Activated CD8-positive, alpha-beta memory T cell treated with anti-CD3 and anti-CD28 coated beads for 24 hours (primary cell): ENCODE measurements around the gene RAPGEF4.
"Not testable (repeated sequence)": the region's sequence is repeated elsewhere in the genome, so short reads cannot be mapped to it uniquely, and the experiment has no call there.

ENCODE experiments used
- DNase-seq: peaks from one replicate; pipeline ENCODE4 v3.0.0-alpha.2; 2020

The RAPGEF4 gene

GRCh38 chr2:172775319-172775718, 39.7 kb downstream of the RAPGEF4 start:
- DNase-seq = no peak

DNA sequence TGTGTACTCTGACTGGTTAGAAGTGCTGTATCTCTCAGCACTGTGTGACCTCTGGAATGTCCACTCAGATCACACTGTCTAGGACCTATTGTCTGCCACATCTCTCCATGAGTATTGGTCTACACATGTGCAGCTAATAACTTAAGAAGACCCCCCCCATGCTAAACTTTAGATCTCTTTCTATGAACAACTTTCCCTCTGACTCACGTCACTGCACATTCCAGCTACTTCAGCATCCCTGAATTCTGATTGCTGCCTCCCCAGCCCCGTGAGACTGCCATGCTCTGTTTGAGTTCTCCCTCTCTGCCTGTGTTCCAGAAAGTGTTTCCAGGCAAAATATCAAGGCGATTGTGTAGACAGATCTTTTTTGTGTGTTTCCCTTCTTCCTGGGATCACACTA, 41.8 kb downstream of the RAPGEF4 start:
- DNase-seq = no peak

- DNase-seq = no peak
Observed at GRCh38 chr2:172782506-172783164, 47.0 kb downstream of the RAPGEF4 start.

DNA sequence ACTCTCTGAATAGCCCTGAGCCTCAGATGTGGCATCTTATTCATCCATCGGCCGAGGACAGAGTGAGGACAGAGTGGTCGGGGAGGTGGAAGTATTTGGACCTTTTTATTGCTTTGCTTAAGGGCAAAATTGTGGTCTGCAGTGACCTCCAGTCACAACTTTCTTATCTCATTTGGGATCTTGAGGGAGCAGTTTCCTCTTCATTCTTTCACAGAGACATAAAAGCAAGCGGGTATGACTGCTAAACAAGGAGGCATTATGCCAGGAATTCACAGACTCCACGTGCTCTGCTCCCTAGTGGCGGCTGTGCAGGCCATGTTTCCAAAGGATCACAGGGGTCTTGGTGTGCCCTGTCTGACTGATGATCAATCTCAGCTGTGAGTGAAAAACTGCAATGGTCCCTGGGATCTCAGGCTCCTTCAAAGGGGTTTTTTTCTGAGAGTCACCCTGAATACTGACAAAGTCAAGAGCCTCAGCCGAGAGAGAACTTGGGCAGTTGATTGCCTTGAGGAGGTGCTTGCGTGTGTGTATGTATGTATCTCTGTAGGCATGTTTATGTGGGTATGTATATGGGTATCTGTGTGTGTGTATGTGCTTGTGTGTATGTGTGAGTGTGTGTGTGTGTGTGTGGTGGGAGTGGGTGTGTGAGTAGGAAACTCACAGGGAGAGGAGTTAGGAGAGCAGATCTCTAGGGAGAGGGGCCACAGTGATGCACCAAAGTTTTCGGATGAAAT, 47.7 kb downstream of the RAPGEF4 start:
- no peak for DNase-seq

DNA sequence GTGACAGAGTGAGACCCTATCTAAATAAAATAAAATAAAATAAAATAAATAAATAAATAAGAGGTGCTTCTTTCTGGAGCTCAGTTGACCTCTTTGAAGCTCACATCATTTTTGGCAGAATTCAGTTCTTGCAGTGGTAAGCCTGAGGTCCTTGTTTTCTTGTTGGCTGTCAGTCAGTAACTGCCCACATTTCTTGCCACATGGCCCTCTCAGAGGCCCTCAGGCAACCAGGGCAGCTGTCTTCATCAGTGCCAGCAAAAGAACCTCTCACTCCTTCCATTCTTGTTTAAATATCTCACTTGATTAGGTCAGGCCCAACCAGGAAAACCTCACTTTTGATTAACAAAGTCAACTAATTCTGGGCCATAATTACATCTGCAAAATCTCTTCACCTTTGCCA, 53.2 kb downstream of the RAPGEF4 start:
- no peak for DNase-seq

- DNase-seq = no peak
Observed at GRCh38 chr2:172790404-172790803, 54.8 kb downstream of the RAPGEF4 start.

DNA sequence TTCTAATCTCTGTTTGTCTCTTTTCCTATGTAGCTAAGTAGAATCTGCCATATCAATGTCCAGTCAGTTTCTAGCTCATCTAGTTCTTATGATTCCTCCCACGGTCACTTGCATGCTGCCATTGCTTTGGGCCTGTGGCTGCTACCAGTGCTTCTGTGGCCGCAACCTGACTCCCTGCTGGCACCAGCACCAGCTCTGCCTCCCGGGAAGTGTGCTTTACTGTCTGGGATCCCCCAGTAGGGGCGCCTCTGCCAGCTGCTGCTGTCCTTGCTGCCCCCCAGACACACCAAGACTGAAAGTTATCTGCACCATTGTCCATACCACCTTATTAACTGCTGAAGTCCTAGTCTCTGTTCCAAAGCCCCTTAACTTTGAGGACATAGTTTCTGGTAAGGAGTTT, 56.3 kb downstream of the RAPGEF4 start:
- DNase-seq = no peak

DNA sequence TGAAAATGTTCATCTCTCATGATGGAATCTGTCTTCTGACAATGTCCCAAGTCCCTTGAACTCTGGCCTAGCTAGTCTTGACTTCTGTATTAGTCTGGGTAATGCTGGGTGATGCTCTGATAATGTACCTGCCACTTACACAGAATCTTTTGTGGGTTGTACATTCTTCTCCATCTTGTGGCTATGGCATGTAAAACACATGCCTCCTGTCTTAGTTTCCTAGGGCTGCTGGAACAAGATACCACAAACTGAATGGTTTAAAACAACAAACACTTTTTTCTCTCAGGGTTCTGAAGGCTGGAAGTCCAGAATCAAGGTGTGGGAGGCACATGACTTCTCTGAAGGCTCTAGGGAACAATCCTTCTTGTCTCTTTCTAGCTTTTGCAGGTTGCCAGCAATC, 57.1 kb downstream of the RAPGEF4 start:
- no peak for DNase-seq

GRCh38 chr2:172803308-172803707, 67.7 kb downstream of the RAPGEF4 start:
- DNase-seq = not testable (repeated sequence)

GRCh38 chr2:172804423-172804822, 68.8 kb downstream of the RAPGEF4 start:
- DNase-seq = no peak

DNA sequence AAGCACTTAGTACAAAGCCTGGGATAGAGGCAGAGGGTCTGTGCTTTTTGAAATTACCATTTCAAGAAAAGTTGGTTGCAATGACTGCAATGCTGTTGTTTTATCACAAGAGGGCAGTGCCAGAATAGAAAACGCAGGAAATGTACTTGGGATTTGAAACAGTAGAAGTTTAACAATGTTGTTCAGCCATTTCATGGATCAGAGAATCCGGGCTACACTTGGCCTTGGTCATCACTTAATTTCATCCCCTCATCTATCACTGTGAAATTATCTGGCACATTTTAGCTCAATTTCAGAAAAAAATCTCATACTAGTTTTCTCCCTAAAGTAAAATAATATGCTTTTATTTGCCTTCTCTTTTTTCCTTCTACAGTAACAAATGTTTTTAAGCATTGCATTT, 70.8 kb downstream of the RAPGEF4 start:
- DNase-seq = no peak

- no peak for DNase-seq
Observed at GRCh38 chr2:172806996-172807395, 71.4 kb downstream of the RAPGEF4 start.

GRCh38 chr2:172808156-172808555, 72.5 kb downstream of the RAPGEF4 start:
- DNase-seq = no peak

DNA sequence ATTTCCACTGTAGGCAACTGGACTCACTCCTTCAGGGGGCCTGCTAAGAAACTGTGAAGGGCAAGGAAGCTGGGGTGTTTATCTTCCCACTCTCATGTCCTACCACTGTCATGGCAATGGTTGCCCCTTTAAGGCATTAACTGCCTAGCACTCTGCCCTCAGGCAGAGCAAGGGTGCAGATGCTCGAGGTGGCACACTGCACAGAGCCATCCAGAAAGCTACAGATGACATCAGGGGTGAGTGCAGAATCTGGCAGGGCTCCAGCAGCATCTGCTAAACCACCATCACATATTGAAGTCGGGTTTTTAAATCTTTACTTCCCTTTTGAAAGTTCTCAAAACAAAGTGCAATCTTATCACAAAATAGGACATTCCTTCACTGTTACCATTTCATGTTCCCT, 75.4 kb downstream of the RAPGEF4 start:
- DNase-seq = no peak

GRCh38 chr2:172812158-172812744, 76.6 kb downstream of the RAPGEF4 start:
- DNase-seq = no peak

DNA sequence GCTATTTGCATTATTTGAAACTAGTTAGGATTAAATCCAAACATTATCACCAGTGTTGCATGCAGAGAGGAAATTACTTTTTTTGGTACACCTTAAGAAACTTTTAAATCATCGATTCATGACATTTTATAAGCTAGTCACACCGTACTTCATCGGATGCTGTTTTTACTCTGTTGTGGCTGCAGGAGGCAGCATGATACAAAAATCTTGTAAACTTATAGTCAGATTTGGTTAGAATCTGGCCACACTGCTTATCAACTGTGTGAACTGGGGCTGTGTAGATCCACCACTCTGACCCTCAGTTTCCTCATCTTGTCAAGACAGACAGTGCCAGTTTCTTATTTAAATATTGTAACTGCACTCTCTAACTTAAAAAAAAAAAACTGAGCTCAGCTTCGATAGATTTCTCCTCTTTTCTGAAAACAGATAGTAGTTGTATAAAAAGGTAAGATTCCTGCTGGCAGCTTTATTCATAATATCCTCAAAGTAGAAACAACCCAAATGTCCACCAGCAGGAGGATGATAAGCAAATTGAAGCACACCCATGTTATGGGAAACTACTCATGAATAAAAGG, 77.8 kb downstream of the RAPGEF4 start:
- no peak for DNase-seq

DNA sequence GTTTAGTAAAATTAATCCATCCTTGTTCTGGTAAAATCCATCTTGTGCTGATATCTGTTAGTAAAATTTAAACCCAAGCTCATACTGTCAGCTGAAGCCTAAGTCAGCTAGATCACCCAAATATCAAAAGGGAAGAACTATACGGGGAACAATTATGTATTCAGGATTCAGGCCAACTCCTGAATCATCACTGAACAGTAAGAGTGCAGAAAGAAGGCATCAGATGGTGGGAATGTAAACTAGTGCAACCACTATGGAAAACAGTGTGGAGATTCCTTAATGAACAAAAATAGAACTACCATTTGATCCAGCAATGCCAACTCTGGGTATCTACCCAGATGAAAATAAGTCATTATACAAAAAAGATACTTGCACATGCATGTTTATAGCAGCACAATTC, 81.8 kb downstream of the RAPGEF4 start:
- DNase-seq = no peak

DNA sequence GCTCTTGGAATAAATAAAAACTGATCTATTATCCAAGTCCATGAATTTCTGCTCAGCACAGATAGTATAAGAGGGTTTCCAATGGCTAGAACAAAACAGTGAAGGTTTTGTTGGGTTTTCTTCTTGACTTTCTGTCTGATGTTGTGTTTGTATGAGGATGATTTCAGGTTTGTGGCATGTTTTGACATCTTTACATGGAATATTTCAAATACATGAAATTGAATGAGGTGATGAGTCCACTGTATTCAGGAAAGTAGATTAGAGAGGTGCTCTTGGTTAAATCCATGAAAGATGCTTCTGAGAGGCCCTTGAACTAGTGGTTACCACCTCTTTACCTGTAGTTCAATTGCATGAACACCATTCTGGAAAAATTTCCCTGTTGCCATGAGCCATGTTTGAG, 84.3 kb downstream of the RAPGEF4 start:
- no peak for DNase-seq

DNA sequence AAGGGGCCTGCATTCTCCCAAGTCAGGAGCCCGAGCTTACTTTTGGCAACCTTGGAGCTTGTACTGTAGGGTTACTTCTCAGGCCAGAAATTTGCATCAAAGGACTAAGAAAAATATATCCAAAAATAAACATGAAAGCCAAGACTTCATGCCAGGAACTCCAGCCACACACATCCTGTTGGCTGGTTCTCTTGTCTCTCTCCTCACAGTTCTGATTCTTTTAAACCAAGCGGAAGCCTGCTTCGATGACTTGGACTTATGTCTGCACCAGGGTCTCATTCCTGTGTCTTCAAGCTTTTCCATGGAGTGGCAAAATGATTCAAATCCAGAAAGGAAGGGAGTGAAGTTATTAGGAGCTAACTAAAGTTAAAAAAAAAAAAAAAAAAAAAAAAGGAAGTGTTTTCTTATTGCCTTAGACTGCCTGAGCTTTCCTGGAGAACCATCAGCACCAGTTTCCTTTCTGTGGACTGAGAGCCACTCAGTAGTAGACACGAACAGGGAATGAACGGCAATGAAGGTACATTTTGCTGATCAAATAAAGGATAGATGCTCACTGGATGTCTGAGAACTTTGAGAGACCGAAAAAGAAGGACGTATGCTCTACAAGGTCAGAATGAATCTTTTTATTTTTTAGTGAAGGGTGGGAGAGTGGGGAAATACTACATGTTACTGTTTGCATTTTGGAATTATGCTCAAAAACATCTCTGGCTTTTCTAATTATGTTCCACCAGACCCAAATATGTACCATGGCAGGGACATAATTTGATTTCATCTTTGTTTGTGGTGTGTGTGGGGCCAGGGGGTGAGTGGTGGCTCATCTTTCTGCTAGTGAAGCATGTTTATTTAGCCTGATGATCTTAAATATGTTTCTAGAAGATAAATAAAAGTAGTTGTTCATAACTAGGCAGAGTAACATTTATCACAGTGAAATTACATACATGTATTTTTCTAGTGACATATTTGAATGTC, 86.0 kb downstream of the RAPGEF4 start:
- no peak for DNase-seq

DNA sequence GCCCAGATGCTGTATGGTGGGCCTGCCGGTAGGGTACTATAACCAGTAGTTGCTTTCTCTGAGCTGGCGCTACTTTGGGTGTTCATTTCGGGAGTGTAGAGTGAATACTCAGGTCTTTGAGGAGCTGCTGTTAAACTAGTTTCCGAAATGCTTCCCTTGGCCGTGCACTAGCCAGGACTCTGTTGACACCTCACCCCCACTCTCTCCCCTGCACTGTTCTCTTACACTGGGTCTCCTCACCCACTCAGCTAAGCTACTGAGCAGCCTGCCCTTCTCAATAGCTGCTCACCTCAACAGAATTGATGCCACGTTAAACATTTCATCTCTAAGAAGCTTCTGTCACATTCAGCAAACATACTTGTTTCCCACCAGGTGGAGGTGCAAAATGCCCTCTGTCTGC, 86.9 kb downstream of the RAPGEF4 start:
- no peak for DNase-seq

- DNase-seq = no peak
Observed at GRCh38 chr2:172823261-172823850, 87.7 kb downstream of the RAPGEF4 start.

DNA sequence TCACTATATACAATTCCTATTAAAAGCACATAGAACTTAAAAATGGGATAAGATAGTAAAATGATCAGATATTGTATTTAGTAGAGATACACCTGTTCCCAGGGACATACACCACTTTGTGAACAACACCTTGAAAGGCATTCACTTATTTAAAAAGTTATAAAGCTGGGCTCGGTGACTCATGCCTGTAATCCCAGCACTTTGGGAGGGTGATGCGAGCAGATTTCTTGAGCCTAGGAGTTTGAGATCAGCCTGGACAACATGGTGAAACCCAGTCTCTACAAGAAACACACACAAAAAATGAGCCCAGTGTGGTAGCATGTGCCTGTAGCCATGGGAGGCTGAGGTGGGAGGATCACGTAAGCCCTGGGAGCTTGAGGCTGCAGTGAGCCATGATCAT, 90.9 kb downstream of the RAPGEF4 start:
- no peak for DNase-seq
